ENCODE data around the gene HAUS5. TPM values are rescaled to one million over a fixed set of nuclear protein-coding genes. Genes with fewer than 3 reads are reported as not detected.
A peak's percentile ranks its signal among the peaks of the same experiment; 100 is the strongest.
"Not testable (repeated sequence)": the region's sequence is repeated elsewhere in the genome, so short reads cannot be mapped to it uniquely, and the experiment has no call there.

Gene HAUS5
- total RNA-seq, 2 experiments from 2014 or later, result 40.4 to 42.5 TPM

DNA sequence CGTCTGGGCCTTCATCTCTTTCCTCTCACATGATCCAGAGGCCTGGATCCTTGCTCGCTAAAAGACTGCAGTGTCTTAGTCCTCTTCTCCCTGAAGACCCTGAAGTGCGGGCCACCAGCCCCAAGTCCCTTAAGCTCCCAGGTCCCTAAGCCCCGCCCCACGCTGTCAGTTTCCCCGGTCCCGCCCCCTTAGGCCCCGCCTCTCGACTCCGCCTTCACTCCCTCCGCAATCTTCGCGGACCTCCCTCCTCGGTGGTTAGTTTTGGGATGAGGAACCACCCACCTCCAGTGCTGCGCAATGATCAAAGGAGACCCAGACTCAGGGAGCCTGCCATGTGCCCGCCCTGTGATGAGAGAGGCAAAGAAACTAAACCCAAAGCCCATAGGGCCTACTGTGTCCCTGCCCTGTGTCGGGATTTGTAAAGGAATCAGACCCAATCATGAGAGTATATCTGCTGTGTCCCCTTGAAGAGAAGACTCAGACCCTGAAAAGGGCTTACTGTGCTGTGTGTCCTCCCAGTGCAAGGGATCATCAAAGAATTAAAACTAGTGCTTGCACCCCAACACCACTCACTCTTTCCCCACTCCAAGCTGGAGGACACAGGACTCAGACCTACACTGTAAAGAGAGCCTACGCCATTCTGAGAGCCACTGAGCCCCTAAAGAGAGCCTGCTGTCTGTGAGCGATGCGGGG, 32.6 kb downstream of the HAUS5 start:
- peak overlapping the region; percentile 79 for H3K27ac Mint-ChIP-seq
- no peaks in the 10 kb centered on the region for H3K9me3 Mint-ChIP-seq
- DNase-seq, result peak; percentile 90
- peak overlapping the region; percentile 82 for H3K4me3 Mint-ChIP-seq
- CTCF ChIA-PET, result interaction anchor here (0.5 to 0.9 kb wide), 3 partner anchors 49 to 97 kb away, joined by 3 to 4 read pairs (median 3); no protein-coding TSS in a partner anchor
- H3K4me1 Mint-ChIP-seq (ENCODE audit: low read depth), result peaks cover 45% of the 10 kb centered on the region
- peaks cover 3% of the 10 kb centered on the region for H3K36me3 Mint-ChIP-seq (ENCODE audit: low read depth)
- H3K27me3 Mint-ChIP-seq (ENCODE audit: low read depth), result no peaks in the 10 kb centered on the region
- intact Hi-C loops (cut with micrococcal nuclease), result loop anchor here (1.0 to 5.0 kb wide), 6 partner anchors 17 to 132 kb away; partner anchors contain the start of genes ARHGAP33, HAUS5 and TMEM147

DNA sequence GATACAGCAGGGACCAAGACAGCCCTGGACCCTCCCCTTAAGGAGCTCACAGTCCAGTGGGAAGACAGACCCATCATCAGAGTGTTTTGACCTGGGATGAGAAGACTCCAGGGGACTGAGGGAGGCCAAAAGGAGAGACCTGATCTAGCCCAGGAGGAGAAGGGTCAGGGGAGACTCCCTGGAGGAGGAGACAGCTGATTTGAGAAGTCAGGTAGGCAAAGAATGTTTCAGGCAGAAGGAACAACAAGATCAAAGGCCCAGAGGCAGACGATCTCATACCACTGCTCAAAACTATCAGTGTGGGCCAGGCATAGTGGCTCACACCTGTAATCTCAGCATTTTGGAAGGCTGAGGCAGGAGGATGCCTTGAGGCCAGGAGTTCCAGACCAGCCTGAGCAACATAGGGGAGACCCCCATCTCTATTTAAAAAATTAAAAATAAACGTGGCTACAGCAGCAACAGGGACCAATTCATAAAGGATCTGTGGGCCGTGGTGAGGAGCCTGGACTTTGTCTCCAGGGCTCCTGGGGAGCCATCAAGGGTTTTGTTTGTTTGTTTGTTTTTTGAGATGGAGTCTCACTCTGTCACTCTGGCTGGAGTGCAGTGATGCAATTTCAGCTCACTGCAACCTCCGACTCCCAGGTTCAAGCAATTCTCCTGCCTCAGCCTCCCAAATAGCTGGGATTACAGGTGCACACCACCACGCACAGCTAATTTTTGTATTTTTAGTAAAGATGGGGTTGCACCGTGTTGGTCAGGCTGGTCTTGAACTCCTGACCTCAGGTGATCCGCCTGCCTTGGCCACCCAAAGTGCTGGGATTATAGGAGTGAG, 33.4 kb downstream of the HAUS5 start:
- intact Hi-C loops (cut with micrococcal nuclease), result loop anchor here (2.0 kb wide), 1 partner anchor 67 kb away; no protein-coding TSS in a partner anchor
- Mint-ChIP-seq H3K4me3 (no peak overlapping the region), H3K27me3 (ENCODE audit: low read depth) (no peaks in the 10 kb centered on the region), H3K36me3 (ENCODE audit: low read depth) (peaks cover 5% of the 10 kb centered on the region), H3K4me1 (ENCODE audit: low read depth) (peaks cover 53% of the 10 kb centered on the region), H3K9me3 (no peaks in the 10 kb centered on the region), H3K27ac (no peak overlapping the region)
- no peak for DNase-seq
- CTCF ChIA-PET, result interaction anchor here (0.9 kb wide), 1 partner anchor 53 kb away, joined by 3 read pairs; no protein-coding TSS in a partner anchor

GRCh38 chr19:35648017-35648961, 35.8 kb downstream of the HAUS5 start, which contains the start of gene COX6B1:
Gene COX6B1, plus strand, starts transcription at chr19:35648323. Its CDS starts 2,921 bp downstream, at chr19:35651244.
- H3K36me3 Mint-ChIP-seq (ENCODE audit: low read depth), result peaks cover 16% of the 10 kb centered on the region
- peak within 1 kb of the TSS; percentile 91 for H3K27ac Mint-ChIP-seq
- H3K9me3 Mint-ChIP-seq, result no peaks in the 10 kb centered on the region
- peak; percentile 97 for DNase-seq
- CTCF ChIA-PET, result interaction anchor here (0.5 to 1.7 kb wide), 8 partner anchors 8 to 282 kb away, joined by 3 to 12 read pairs (median 3); no protein-coding TSS in a partner anchor
- H3K27me3 Mint-ChIP-seq (ENCODE audit: low read depth), result no peaks in the 10 kb centered on the region
- peak within 1 kb of the TSS; percentile 87 for H3K4me3 Mint-ChIP-seq
- peaks cover 40% of the 10 kb centered on the region for H3K4me1 Mint-ChIP-seq (ENCODE audit: low read depth)
- intact Hi-C loops (cut with micrococcal nuclease), result loop anchor here (1.0 kb wide), 3 partner anchors 20 to 283 kb away; no protein-coding TSS in a partner anchor

- peaks cover 33% of the 10 kb centered on the region for H3K4me1 Mint-ChIP-seq (ENCODE audit: low read depth)
These were observed 38.0 kb downstream of the HAUS5 start for GRCh38 chr19:35650581-35650980.

GRCh38 chr19:35654828-35655227, 42.3 kb downstream of the HAUS5 start:
- intact Hi-C loops (cut with micrococcal nuclease); H3K4me3 Mint-ChIP-seq; H3K27me3 Mint-ChIP-seq (ENCODE audit: low read depth); H3K9me3 Mint-ChIP-seq; H3K27ac Mint-ChIP-seq; DNase-seq: not testable (repeated sequence)
- CTCF ChIA-PET, result interaction anchor here (1.1 kb wide), 1 partner anchor 26 kb away, joined by 3 read pairs; no protein-coding TSS in a partner anchor
- Mint-ChIP-seq H3K4me1 (ENCODE audit: low read depth) (peaks cover 22% of the 10 kb centered on the region), H3K36me3 (ENCODE audit: low read depth) (peaks cover 47% of the 10 kb centered on the region)

More at GRCh38 chr19:35650581-35650980, 38.0 kb downstream of the HAUS5 start:
- intact Hi-C loops (cut with micrococcal nuclease), result no loop called here
- peak overlapping the region; percentile 21 for H3K4me3 Mint-ChIP-seq
- peaks cover 29% of the 10 kb centered on the region for H3K36me3 Mint-ChIP-seq (ENCODE audit: low read depth)
- CTCF ChIA-PET, result interaction anchor here (0.6 kb wide), 1 partner anchor 69 kb away, joined by 3 read pairs; no protein-coding TSS in a partner anchor
- no peak for DNase-seq
- H3K27ac Mint-ChIP-seq, result no peak overlapping the region
- no peaks in the 10 kb centered on the region for H3K9me3 Mint-ChIP-seq
- H3K27me3 Mint-ChIP-seq (ENCODE audit: low read depth), result no peaks in the 10 kb centered on the region

DNA sequence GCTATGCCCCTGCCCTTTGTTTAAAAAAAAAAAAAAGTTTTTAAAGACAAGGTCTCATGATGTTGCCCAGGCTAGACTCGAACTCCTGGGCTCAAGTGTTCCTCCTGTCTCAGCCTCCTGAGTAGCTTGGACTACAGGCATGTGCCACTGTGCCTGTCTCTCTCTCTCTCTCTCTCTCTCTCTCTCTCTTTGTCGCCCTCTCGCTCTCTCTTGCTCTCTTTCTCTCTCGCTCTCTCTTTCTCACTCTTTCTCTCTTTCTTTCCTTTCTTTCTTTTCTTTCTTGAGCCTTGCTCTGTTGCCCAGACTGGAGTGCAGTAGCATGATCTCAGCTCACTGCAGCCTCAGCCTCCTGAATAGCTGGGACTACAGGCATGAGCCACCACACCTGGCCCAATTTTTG, 43.1 kb downstream of the HAUS5 start:
- Mint-ChIP-seq H3K9me3 (no peaks in the 10 kb centered on the region), H3K27me3 (ENCODE audit: low read depth) (no peaks in the 10 kb centered on the region), H3K36me3 (ENCODE audit: low read depth) (peaks cover 49% of the 10 kb centered on the region), H3K4me3 (no peak overlapping the region), H3K4me1 (ENCODE audit: low read depth) (peaks cover 16% of the 10 kb centered on the region), H3K27ac (peak overlapping the region; percentile 47)
- DNase-seq, result no peak
- intact Hi-C loops (cut with micrococcal nuclease), result no loop called here
- CTCF ChIA-PET, result no interaction called here

- Mint-ChIP-seq H3K4me3 (no peak overlapping the region), H3K4me1 (ENCODE audit: low read depth) (peaks cover 8% of the 10 kb centered on the region), H3K36me3 (ENCODE audit: low read depth) (peaks cover 46% of the 10 kb centered on the region), H3K9me3 (no peaks in the 10 kb centered on the region), H3K27me3 (ENCODE audit: low read depth) (no peaks in the 10 kb centered on the region), H3K27ac (no peak overlapping the region)
- CTCF ChIA-PET, result interaction anchor here (0.7 kb wide), 1 partner anchor 9 kb away, joined by 3 read pairs; the partner anchor contains the start of gene COX6B1
- no peak for DNase-seq
- intact Hi-C loops (cut with micrococcal nuclease), result no loop called here
These were observed 44.2 kb downstream of the HAUS5 start for GRCh38 chr19:35656700-35657099.

DNA sequence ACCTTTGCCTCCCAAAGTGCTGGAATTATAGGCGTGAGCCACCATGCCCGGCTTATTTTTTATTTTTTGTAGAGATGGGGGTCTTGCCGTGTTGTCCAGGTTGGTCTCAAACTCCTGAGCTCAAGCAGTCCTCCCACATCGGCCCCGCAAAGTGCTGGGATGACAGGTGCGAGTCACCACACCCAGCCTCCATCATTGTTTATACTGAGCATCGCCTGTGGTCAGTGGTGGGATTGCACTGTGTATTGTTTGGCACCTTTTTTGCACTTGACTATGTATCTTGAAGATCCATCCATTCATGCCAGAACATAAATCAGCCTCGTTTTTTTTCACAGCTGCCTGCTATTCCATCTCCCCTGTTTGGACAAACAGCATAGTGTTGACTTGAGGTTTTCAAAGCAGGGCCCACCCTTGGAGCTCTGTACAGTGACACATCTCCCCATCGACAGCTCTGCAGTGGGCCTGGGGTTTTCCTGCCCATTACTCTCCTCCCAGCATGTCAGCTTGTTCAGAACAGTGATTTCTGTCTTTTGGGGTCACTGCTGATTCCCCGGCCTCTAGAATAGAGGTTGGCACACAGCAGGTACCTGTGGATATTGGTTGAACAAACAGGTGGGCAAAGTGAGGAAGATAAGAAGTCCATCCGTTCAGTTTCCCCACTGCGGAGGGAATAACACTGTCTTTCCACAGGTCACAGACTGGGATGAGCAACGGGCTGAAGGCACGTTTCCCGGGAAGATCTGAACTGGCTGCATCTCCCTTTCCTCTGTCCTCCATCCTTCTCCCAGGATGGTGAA, 45.6 kb downstream of the HAUS5 start:
- H3K36me3 Mint-ChIP-seq (ENCODE audit: low read depth), result peaks cover 46% of the 10 kb centered on the region
- no peak for DNase-seq
- intact Hi-C loops (cut with micrococcal nuclease), result no loop called here
- H3K4me3 Mint-ChIP-seq, result no peak overlapping the region
- H3K9me3 Mint-ChIP-seq, result no peaks in the 10 kb centered on the region
- no peak overlapping the region for H3K27ac Mint-ChIP-seq
- peaks cover 6% of the 10 kb centered on the region for H3K4me1 Mint-ChIP-seq (ENCODE audit: low read depth)
- CTCF ChIA-PET, result no interaction called here
- no peaks in the 10 kb centered on the region for H3K27me3 Mint-ChIP-seq (ENCODE audit: low read depth)

GRCh38 chr19:35661995-35662340, 49.4 kb downstream of the HAUS5 start:
- Mint-ChIP-seq H3K27me3 (ENCODE audit: low read depth) (no peaks in the 10 kb centered on the region), H3K4me1 (ENCODE audit: low read depth) (no peaks in the 10 kb centered on the region), H3K4me3 (no peak overlapping the region), H3K27ac (no peak overlapping the region), H3K36me3 (ENCODE audit: low read depth) (peaks cover 25% of the 10 kb centered on the region), H3K9me3 (no peaks in the 10 kb centered on the region)
- CTCF ChIA-PET, result interaction anchor here (0.5 to 1.3 kb wide), 3 partner anchors 69 to 495 kb away, joined by 3 to 5 read pairs (median 3); no protein-coding TSS in a partner anchor
- no peak for DNase-seq
- intact Hi-C loops (cut with micrococcal nuclease), result no loop called here

GRCh38 chr19:35663981-35664380, 51.4 kb downstream of the HAUS5 start:
- Mint-ChIP-seq H3K36me3 (ENCODE audit: low read depth) (peaks cover 14% of the 10 kb centered on the region), H3K27me3 (ENCODE audit: low read depth) (no peaks in the 10 kb centered on the region), H3K4me3 (no peak overlapping the region), H3K27ac (no peak overlapping the region), H3K4me1 (ENCODE audit: low read depth) (no peaks in the 10 kb centered on the region), H3K9me3 (no peaks in the 10 kb centered on the region)
- CTCF ChIA-PET, result no interaction called here
- intact Hi-C loops (cut with micrococcal nuclease), result no loop called here
- no peak for DNase-seq

GRCh38 chr19:35665157-35665556, 52.6 kb downstream of the HAUS5 start:
- CTCF ChIA-PET, result interaction anchor here (1.0 kb wide), 1 partner anchor 197 kb away, joined by 3 read pairs; no protein-coding TSS in a partner anchor
- Mint-ChIP-seq H3K27ac (no peak overlapping the region), H3K27me3 (ENCODE audit: low read depth) (peaks cover 6% of the 10 kb centered on the region), H3K36me3 (ENCODE audit: low read depth) (peaks cover 12% of the 10 kb centered on the region), H3K4me1 (ENCODE audit: low read depth) (no peaks in the 10 kb centered on the region), H3K4me3 (no peak overlapping the region), H3K9me3 (no peaks in the 10 kb centered on the region)
- intact Hi-C loops (cut with micrococcal nuclease), result no loop called here
- DNase-seq, result no peak

Data from activated naive CD4-positive, alpha-beta T cell treated with anti-CD3 and anti-CD28 coated beads for 36 hours (primary cell).